Nasal cavity respiratory epithelium epithelial cell of viscerocranial mucosa (primary cell): ENCODE results near the gene NUDC. TPM values are rescaled to one million over a fixed set of nuclear protein-coding genes. Genes with fewer than 3 reads are reported as not detected.

Experiments used
- total RNA-seq: library from RNA; depleted of rRNA; stranded (reverse); fragments of >200 nt; gene quantifications from 2 replicates; pipeline ENCODE4 v1.2.3, GENCODE V29; 2014

The NUDC gene
- total RNA-seq: 29.4 and 40.6 TPM in 2 replicates

GRCh38 chr1:26921540-26922430, at the start of gene NUDC:
Gene NUDC, plus strand, starts transcription at chr1:26921743. Its CDS starts 106 bp downstream, at chr1:26921849.

GRCh38 chr1:26889551-26890466, 31.7 kb upstream of the NUDC start, which contains the start of gene GPN2:
Gene GPN2, minus strand, starts transcription at chr1:26890283. Its CDS starts 187 bp downstream, at chr1:26890096.

DNA sequence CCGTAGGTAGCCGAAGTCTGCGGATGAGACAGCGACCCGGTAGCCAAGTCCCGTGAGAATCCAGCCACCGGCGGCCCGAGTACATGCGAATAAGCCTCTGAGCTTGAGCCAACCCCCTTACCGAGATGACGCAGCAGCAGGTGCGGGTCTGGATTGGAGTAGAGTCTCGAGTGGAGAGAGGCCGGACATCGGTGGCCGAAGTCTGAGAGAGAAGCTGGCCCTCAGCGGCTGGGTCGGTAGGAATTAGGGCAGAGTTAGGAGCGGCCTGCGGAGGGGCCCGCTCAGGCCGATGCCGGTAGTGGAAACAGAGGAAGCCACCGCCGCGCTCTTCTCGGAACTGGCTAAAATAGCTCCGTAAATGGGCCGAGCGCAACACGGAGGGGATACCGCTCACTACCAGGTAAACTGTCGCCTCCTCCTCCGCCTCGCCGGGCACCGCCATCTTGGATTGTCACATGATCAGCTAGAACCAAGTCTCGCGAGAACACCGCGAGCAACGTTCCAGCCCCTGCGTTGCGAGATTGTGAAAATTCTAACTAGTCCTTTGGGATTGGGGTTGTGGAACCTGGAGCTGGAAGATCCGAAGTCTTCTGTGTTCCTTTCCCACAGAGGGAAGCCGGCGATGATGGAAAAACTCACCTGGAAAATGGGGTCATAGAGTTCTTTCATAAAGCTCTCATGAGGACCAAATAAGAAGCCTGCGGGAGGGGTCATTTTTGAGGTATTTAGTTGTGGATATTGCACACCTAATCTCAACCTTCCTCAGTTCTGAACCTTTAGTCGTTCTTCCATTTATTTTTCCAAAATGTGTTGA, 21.3 kb upstream of the NUDC start, which contains the start of gene GPATCH3:
TSS of gene GPATCH3 (minus strand) at position 467 of the 814 bp plus-strand sequence. CDS start at position 442, 25 bp downstream.

DNA sequence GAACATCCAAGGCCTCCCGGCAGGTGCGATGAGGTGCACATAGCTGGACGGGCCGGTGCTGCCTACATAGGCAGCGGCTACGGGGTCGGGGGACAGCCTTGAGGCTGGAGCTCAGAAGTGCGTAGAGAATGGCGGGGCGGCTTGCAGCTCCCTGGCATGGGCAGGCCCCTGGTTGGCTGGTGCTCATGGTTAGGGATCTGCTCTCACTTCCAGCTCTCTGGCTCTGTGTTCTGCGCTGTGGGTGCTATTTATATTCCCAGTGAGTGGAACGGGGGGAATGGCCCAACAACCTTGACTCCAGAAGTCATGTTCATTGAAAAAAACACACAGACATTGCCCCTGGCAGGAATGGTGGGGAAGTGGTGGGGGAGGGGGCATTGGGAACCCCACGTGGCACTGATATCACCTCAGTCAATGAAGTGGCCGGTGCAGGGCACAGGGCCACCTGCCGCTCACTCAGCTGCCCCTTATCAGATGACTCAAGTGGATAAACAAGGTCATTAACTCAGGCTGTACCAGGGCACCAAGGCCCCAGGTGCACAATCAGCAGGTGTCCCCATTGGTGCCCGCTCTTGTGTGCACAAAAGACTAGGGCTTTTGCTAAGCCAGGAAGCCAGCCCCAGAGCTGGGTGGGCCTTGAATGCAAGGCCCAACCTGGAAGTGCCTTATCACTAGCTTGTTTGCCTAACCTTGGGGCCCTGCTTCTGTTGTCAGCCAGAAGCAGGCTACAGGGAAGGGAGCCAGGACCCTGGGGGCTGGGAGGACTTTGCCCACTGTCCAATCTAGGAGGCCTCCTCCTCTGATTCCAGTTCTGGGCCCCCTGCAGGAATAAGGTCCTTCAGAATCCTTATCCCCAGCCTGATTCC, 7.6 kb upstream of the NUDC start, which contains the start of gene NR0B2:
TSS of gene NR0B2 (minus strand) at position 222 of the 866 bp plus-strand sequence. CDS start at position 187, 35 bp downstream.

GRCh38 chr1:26959722-26960624, 38.4 kb downstream of the NUDC start, which contains the start of gene KDF1:
Gene KDF1, minus strand, starts transcription at chr1:26960468. Its CDS starts 8,088 bp downstream, at chr1:26952380.

GRCh38 chr1:26993237-26994019, 71.9 kb downstream of the NUDC start, which contains the start of gene TRNP1:
Gene TRNP1, plus strand, starts transcription at chr1:26993692. Its CDS starts 95 bp downstream, at chr1:26993787.

Other genes starting within 250 kb of the NUDC start
- gene ARID1A, start 225.7 kb upstream of the NUDC start, total RNA-seq: 9.6 and 49.5 TPM in 2 replicates
- gene PIGV, start 133.8 kb upstream of the NUDC start, total RNA-seq: 18.5 and 21.9 TPM in 2 replicates
- 7.5 and 18.6 TPM in 2 replicates for gene ZDHHC18, start 95.1 kb upstream of the NUDC start, total RNA-seq
- gene SFN, start 58.6 kb upstream of the NUDC start, total RNA-seq: 710 and 1,116 TPM in 2 replicates
- 7.9 and 11.6 TPM in 2 replicates for gene GPN2, start 31.5 kb upstream of the NUDC start, total RNA-seq
- 8.9 and 10.6 TPM in 2 replicates for gene GPATCH3, start 21.3 kb upstream of the NUDC start, total RNA-seq
- not detected in 2 replicates for gene NR0B2, start 7.8 kb upstream of the NUDC start, total RNA-seq
- gene KDF1, start 38.7 kb downstream of the NUDC start, total RNA-seq: 16.1 and 20.2 TPM in 2 replicates
- 10.7 and 18.8 TPM in 2 replicates for gene TRNP1, start 71.9 kb downstream of the NUDC start, total RNA-seq
- 43.7 and 68.1 TPM in 2 replicates for gene TENT5B, start 91.1 kb downstream of the NUDC start, total RNA-seq
- gene SLC9A1, start 233.4 kb downstream of the NUDC start, total RNA-seq: 10.9 and 78.4 TPM in 2 replicates